Stimulated activated naive CD4-positive, alpha-beta T cell treated with Interleukin-2 at 50 U/mL for 16 hours (primary cell): ENCODE data around the gene YIPF4.
"Not testable (repeated sequence)": the region's sequence is repeated elsewhere in the genome, so short reads cannot be mapped to it uniquely, and the experiment has no call there.

Experiments
- DNase-seq: peaks from one replicate; lab custom pipeline; 2025; lab: John Stamatoyannopoulos, UW

YIPF4 gene

GRCh38 chr2:32277674-32278477 is at the start of gene YIPF4:
TSS of gene YIPF4 (plus strand) at chr2:32277904. CDS start at chr2:32278156, 252 bp downstream.
- peak; percentile 77 for DNase-seq

- DNase-seq = no peak
Measured at GRCh38 chr2:32228181-32228580, 49.5 kb upstream of the YIPF4 start.

- no peak for DNase-seq
Measured at GRCh38 chr2:32229635-32230034, 48.1 kb upstream of the YIPF4 start.

GRCh38 chr2:32231959-32232358 is 45.7 kb upstream of the YIPF4 start:
- DNase-seq = no peak

GRCh38 chr2:32235315-32235714 is 42.4 kb upstream of the YIPF4 start:
- no peak for DNase-seq

- no peak for DNase-seq
Measured at GRCh38 chr2:32237488-32237887, 40.2 kb upstream of the YIPF4 start.

- no peak for DNase-seq
Measured at GRCh38 chr2:32237996-32238395, 39.7 kb upstream of the YIPF4 start.

GRCh38 chr2:32242331-32242730 is 35.4 kb upstream of the YIPF4 start:
- no peak for DNase-seq

GRCh38 chr2:32246911-32247310 is 30.8 kb upstream of the YIPF4 start:
- DNase-seq = no peak

GRCh38 chr2:32248299-32248698 is 29.4 kb upstream of the YIPF4 start:
- no peak for DNase-seq

GRCh38 chr2:32249731-32250236 is 27.9 kb upstream of the YIPF4 start:
- DNase-seq = no peak

GRCh38 chr2:32250290-32250689 is 27.4 kb upstream of the YIPF4 start:
- DNase-seq = no peak

- no peak for DNase-seq
Measured at GRCh38 chr2:32258242-32258641, 19.5 kb upstream of the YIPF4 start.

- DNase-seq = no peak
Measured at GRCh38 chr2:32260376-32260775, 17.3 kb upstream of the YIPF4 start.

- DNase-seq = no peak
Measured at GRCh38 chr2:32262105-32262504, 15.6 kb upstream of the YIPF4 start.

GRCh38 chr2:32264422-32265105 is 13.1 kb upstream of the YIPF4 start, which contains the start of gene NLRC4:
TSS of gene NLRC4 (minus strand) at chr2:32264886. CDS start at chr2:32256775, 8,111 bp downstream.
- DNase-seq = no peak

GRCh38 chr2:32271063-32271462 is 6.6 kb upstream of the YIPF4 start:
- DNase-seq = no peak

- DNase-seq = no peak
Measured at GRCh38 chr2:32272279-32272678, 5.4 kb upstream of the YIPF4 start.

GRCh38 chr2:32274289-32274688 is 3.4 kb upstream of the YIPF4 start:
- no peak for DNase-seq

- DNase-seq = not testable (repeated sequence)
Measured at GRCh38 chr2:32275790-32276189, 1.9 kb upstream of the YIPF4 start.

- DNase-seq = no peak
Measured at GRCh38 chr2:32277363-32277673, 386 bp upstream of the YIPF4 start.

GRCh38 chr2:32278478-32278853 is 762 bp downstream of the YIPF4 start:
- DNase-seq = no peak

GRCh38 chr2:32284321-32284720 is 6.6 kb downstream of the YIPF4 start:
- DNase-seq = no peak
